OCI-LY7 (cell line): ENCODE data around the gene PI3. TPM values are rescaled to one million over a fixed set of nuclear protein-coding genes. Genes with fewer than 3 reads are reported as not detected.
A peak's percentile ranks its signal among the peaks of the same experiment; 100 is the strongest.
"Not testable (repeated sequence)": the region's sequence is repeated elsewhere in the genome, so short reads cannot be mapped to it uniquely, and the experiment has no call there.

Source experiments
- BruUV-seq: library from RNA; stranded (reverse); fragments of 400-500 nt; replicated peaks from 2 replicates; lab custom pipeline; 2021; lab: Mats Ljungman, UMichigan
- CTCF ChIA-PET: fragments of 300-600 bp; sonication (Branson Sonifier 250); formaldehyde crosslinking; loops from one replicate; lab custom pipeline; 2022; ENCODE audit warnings: antibody characterized with exemption; ENCODE audit not compliant: unreplicated experiment; lab: Charles Lee
- POLR2A ChIA-PET: fragments of 300-600 bp; sonication (Branson Sonifier 250); formaldehyde crosslinking; loops from one replicate; lab custom pipeline; 2022; ENCODE audit warnings: antibody characterized with exemption; lab: Charles Lee
- DNase-seq: peaks from one replicate; pipeline ENCODE4 v3.0.0-alpha.2; 2015; ENCODE audit warnings: low spot score
- H2AFZ ChIP-seq: fragments of 200-600 bp; sonication (generic), shearing (Covaris generic); 2 replicates; pipeline ENCODE4 v1.6.1; 2014; ENCODE audit warnings: mild to moderate bottlenecking, antibody characterized with exemption, low read length, moderate library complexity
- H3K27ac ChIP-seq: fragments of 200-600 bp; sonication (generic); 2 replicates; pipeline ENCODE4 v1.5.1; 2014; ENCODE audit warnings: mixed run types, low read depth, mild to moderate bottlenecking, moderate library complexity, low read length, inconsistent platforms; ENCODE audit not compliant: poor library complexity, severe bottlenecking
- H3K36me3 ChIP-seq: fragments of 200-600 bp; sonication (generic); 2 replicates; pipeline ENCODE4 v1.6.1; 2014; ENCODE audit warnings: mild to moderate bottlenecking, antibody characterized with exemption, low read length, moderate library complexity, mixed read lengths; ENCODE audit not compliant: insufficient read depth
- H3K4me1 ChIP-seq: fragments of 200-600 bp; sonication (generic); 2 replicates; pipeline ENCODE4 v1.5.1; 2014; ENCODE audit warnings: mild to moderate bottlenecking, low read length; ENCODE audit not compliant: insufficient read depth, poor library complexity, severe bottlenecking
- H3K4me2 ChIP-seq: fragments of 200-600 bp; sonication (generic); 2 replicates; pipeline ENCODE4 v1.6.1; 2014; ENCODE audit warnings: mild to moderate bottlenecking, low read length
- H3K4me3 ChIP-seq: fragments of 200-600 bp; sonication (generic); 2 replicates; pipeline ENCODE4 v1.5.1; 2014; ENCODE audit warnings: mild to moderate bottlenecking, low read depth, low read length; ENCODE audit not compliant: poor library complexity, severe bottlenecking
- H3K79me2 ChIP-seq: fragments of 200-600 bp; sonication (generic); 2 replicates; pipeline ENCODE4 v1.6.1; 2016; ENCODE audit warnings: low read depth, mild to moderate bottlenecking, low read length, moderate library complexity, mixed read lengths; ENCODE audit not compliant: insufficient read depth
- H3K9me2 ChIP-seq: fragments of 200-600 bp; sonication (generic); 2 replicates; pipeline ENCODE4 v1.6.1; 2016; ENCODE audit warnings: mild to moderate bottlenecking, low read length, mixed read lengths; ENCODE audit not compliant: insufficient read depth
- H3K9me3 ChIP-seq: fragments of 200-600 bp; sonication (generic); 2 replicates; pipeline ENCODE4 v1.6.1; 2014; ENCODE audit warnings: mild to moderate bottlenecking, mixed run types, low read length, mixed read lengths
- H4K20me1 ChIP-seq: fragments of 200-600 bp; sonication (generic); 2 replicates; pipeline ENCODE4 v1.6.1; 2014; ENCODE audit warnings: mild to moderate bottlenecking, antibody characterized with exemption, low read length, moderate library complexity, mixed read lengths; ENCODE audit not compliant: insufficient read depth
- EZH2phosphoT487 ChIP-seq: fragments of 200-600 bp; sonication (generic); IDR thresholded peaks from 2 replicates; pipeline ENCODE4 v1.6.1; 2018; ENCODE audit warnings: low read depth, borderline replicate concordance, mild to moderate bottlenecking, mixed run types, antibody characterized with exemption, low read length, moderate library complexity, mixed read lengths
- intact Hi-C: fragments of 100-400 bp; cut with micrococcal nuclease; formaldehyde crosslinking; loops from one replicate; pipeline ENCODE4 v1.10.0; 2022; ENCODE audit not compliant: unreplicated experiment
- total RNA-seq, 2 experiments: library from RNA; depleted of rRNA in 1 of 2; stranded (reverse); fragments of >200 nt in 1 of 2; shearing (Covaris generic) in 1 of 2; gene quantifications; 2 replicates each; pipeline ENCODE4 v1.2.3, GENCODE V29; 2014 to 2022
- TF ChIP-seq, protein P1 (sequence below): fragments of 200-600 bp; sonication (generic); conservative IDR thresholded peaks from 2 replicates; pipeline ENCODE4 v1.5.1; 2014; ENCODE audit warnings: mild to moderate bottlenecking, antibody characterized with exemption, low read length, moderate library complexity, mixed read lengths

PI3 gene
- total RNA-seq, 2 experiments from 2014 or later, result not detected

DNA sequence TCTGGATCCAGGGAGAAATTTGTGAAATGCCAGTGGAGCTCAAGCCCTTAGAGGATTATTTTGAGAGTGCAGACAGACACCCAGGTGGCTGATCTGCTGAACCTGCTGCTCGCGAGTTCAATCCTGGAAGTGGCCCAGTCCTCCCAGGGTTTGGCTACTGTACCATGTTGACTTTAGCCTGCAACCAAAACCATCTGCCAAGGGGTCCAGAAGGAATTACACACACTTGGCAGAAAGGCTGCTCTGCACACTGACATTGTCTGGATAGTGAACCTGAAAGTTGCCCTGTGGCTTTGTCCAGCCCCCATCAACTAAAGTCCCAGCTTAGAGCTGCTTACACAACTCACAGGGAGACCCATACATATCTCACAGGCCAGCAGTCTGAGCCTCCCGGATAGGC is 21.6 kb upstream of the PI3 start:
- no peak overlapping the region for H3K27ac ChIP-seq
- BruUV-seq, result no TSS peak
- DNase-seq, result no peak
- no peak overlapping the region for H2AFZ ChIP-seq
- H3K4me2 ChIP-seq, result no peak overlapping the region
- H3K4me3 ChIP-seq, result no peak overlapping the region
- ChIA-PET POLR2A (no interaction called here), CTCF (no interaction called here)
- H3K9me3 ChIP-seq, result no peaks in the 10 kb centered on the region
- H3K4me1 ChIP-seq, result no peaks in the 10 kb centered on the region
- no peaks in the 10 kb centered on the region for H3K9me2 ChIP-seq
- H3K79me2 ChIP-seq, result no peaks in the 10 kb centered on the region
- no peaks in the 10 kb centered on the region for H4K20me1 ChIP-seq
- TF ChIP-seq, protein P1, sequence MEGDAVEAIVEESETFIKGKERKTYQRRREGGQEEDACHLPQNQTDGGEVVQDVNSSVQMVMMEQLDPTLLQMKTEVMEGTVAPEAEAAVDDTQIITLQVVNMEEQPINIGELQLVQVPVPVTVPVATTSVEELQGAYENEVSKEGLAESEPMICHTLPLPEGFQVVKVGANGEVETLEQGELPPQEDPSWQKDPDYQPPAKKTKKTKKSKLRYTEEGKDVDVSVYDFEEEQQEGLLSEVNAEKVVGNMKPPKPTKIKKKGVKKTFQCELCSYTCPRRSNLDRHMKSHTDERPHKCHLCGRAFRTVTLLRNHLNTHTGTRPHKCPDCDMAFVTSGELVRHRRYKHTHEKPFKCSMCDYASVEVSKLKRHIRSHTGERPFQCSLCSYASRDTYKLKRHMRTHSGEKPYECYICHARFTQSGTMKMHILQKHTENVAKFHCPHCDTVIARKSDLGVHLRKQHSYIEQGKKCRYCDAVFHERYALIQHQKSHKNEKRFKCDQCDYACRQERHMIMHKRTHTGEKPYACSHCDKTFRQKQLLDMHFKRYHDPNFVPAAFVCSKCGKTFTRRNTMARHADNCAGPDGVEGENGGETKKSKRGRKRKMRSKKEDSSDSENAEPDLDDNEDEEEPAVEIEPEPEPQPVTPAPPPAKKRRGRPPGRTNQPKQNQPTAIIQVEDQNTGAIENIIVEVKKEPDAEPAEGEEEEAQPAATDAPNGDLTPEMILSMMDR, result no peak
- no peak for TF ChIP-seq EZH2phosphoT487
- intact Hi-C loops, result no loop called here
- H3K36me3 ChIP-seq, result no peaks in the 10 kb centered on the region

DNA sequence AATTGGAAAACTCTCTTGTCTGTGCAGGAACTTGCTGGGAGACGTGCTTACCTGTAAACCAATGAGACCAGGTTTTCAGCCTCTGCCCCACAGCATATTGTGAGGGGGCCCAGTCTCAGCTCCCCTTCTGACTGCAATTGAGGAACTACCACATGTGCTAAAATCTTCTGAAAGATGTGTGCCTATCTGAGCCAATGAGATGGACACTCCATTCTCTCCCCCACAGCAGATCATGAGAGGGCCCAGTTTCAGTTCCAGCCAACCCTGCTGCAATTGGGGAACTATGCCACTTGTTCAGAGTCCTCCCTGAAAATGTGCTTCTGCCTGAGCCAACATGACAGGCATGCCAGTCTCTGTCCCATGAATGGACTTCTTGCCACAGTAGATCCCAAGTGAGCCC is 20.9 kb upstream of the PI3 start:
- Histone ChIP-seq H3K36me3 (no peaks in the 10 kb centered on the region), H3K4me2 (no peak overlapping the region), H4K20me1 (no peaks in the 10 kb centered on the region), H3K4me3 (no peak overlapping the region), H3K79me2 (no peaks in the 10 kb centered on the region), H3K9me3 (no peaks in the 10 kb centered on the region), H3K27ac (no peak overlapping the region), H3K9me2 (no peaks in the 10 kb centered on the region), H3K4me1 (no peaks in the 10 kb centered on the region), H2AFZ (no peak overlapping the region)
- intact Hi-C loops, result no loop called here
- DNase-seq, result no peak
- no TSS peak for BruUV-seq
- ChIA-PET POLR2A (no interaction called here), CTCF (no interaction called here)
- TF ChIP-seq EZH2phosphoT487, result no peak
- TF ChIP-seq, protein P1, result no peak

DNA sequence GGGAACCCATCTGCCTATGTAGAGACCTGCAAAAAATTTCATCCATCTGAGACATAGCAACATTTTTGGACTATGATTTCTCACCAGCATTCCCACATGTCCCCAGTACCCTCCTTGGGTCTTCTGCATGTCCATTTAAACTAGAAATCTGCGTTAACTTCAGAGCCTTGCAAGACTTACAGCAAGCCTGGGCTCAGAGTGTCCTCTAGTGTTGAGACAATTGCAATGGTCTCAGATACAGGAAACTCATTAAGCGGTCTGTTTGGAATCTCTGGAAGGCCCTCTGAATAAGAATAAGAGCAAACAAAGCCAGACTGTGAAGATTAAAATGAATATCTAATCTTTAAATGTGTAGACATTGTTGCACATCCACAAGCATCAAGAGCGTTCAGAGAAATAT is 20.5 kb upstream of the PI3 start:
- intact Hi-C loops, result no loop called here
- H3K79me2 ChIP-seq, result no peaks in the 10 kb centered on the region
- no peaks in the 10 kb centered on the region for H3K4me1 ChIP-seq
- DNase-seq, result peak; percentile 2
- no peak overlapping the region for H3K4me3 ChIP-seq
- no peaks in the 10 kb centered on the region for H3K9me3 ChIP-seq
- H3K9me2 ChIP-seq, result no peaks in the 10 kb centered on the region
- ChIA-PET POLR2A (interaction anchor here (0.7 kb wide), 1 partner anchor 313 kb away, joined by 3 read pairs; no protein-coding TSS in a partner anchor), CTCF (no interaction called here)
- BruUV-seq, result no TSS peak
- TF ChIP-seq, protein P1, result no peak
- no peak for TF ChIP-seq EZH2phosphoT487
- no peaks in the 10 kb centered on the region for H3K36me3 ChIP-seq
- no peak overlapping the region for H3K4me2 ChIP-seq
- H2AFZ ChIP-seq, result no peak overlapping the region
- no peak overlapping the region for H3K27ac ChIP-seq
- no peaks in the 10 kb centered on the region for H4K20me1 ChIP-seq

DNA sequence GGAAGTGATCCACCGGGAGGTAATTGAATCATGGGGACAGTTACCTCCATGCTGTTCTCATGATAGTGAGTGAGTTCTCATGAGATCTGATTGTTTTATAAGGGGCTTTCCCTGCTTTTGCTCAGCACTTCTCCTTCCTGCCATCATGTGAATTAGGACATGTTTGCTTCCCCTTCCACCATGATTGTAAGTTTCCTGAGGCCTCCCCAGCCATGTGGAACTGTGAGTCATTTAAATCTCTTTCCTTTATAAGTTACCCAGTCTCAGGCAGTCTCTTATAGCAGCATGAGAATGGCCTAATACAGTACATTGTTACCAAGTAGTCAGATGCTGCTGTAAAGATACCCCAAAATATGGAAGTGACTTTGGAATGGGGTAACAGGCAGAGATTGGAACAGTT is 19.9 kb upstream of the PI3 start:
- H3K4me2 ChIP-seq, BruUV-seq, H3K9me2 ChIP-seq, H3K27ac ChIP-seq, DNase-seq, H4K20me1 ChIP-seq, H3K79me2 ChIP-seq, CTCF ChIA-PET, H3K9me3 ChIP-seq, intact Hi-C loops, H2AFZ ChIP-seq, H3K4me3 ChIP-seq, H3K36me3 ChIP-seq, H3K4me1 ChIP-seq: not testable (repeated sequence)
- POLR2A ChIA-PET, result interaction anchor here (0.7 kb wide), 1 partner anchor 312 kb away, joined by 3 read pairs; no protein-coding TSS in a partner anchor
